H54 (cell line): Measurements from ENCODE around the gene C1orf210.

ENCODE experiments used
- DNase-seq: peaks from one replicate; pipeline ENCODE4 v3.0.0; 2011; ENCODE audit warnings: low spot score, mixed read lengths; ENCODE audit not compliant: insufficient read length
- FAIRE-seq: peaks from 3 replicates; lab custom pipeline; 2011; peaks lifted over from hg19 to GRCh38; lab: Jason Lieb, UNC
- POLR2A ChIP-seq: IDR thresholded peaks from 2 replicates; pipeline ENCODE4 v1.6.1; 2011; ENCODE audit warnings: low read depth, mild to moderate bottlenecking, low read length

C1orf210 gene

GRCh38 chr1:43285269-43285990, at the start of gene C1orf210:
Gene C1orf210, minus strand, starts transcription at chr1:43285581. Its CDS starts 2,311 bp downstream, at chr1:43283270.
- no peak for DNase-seq
- no peak for TF ChIP-seq POLR2A
- FAIRE-seq = no peak

GRCh38 chr1:43334453-43335205, 49.2 kb upstream of the C1orf210 start:
- no peak for DNase-seq
- TF ChIP-seq POLR2A = no peak
- FAIRE-seq = no peak

GRCh38 chr1:43331688-43332087, 46.3 kb upstream of the C1orf210 start:
- FAIRE-seq (no peak), DNase-seq (no peak)
- TF ChIP-seq POLR2A = no peak

GRCh38 chr1:43329995-43330751, 44.8 kb upstream of the C1orf210 start:
- FAIRE-seq (peak; percentile 91), DNase-seq (peak; percentile 90)

GRCh38 chr1:43327549-43328292, 42.3 kb upstream of the C1orf210 start:
- no peak for TF ChIP-seq POLR2A
- no peak for DNase-seq
- no peak for FAIRE-seq

More at GRCh38 chr1:43329995-43330751, 44.8 kb upstream of the C1orf210 start:
- TF ChIP-seq POLR2A = no peak

GRCh38 chr1:43325381-43325780, 40.0 kb upstream of the C1orf210 start:
- no peak for FAIRE-seq
- DNase-seq = no peak

GRCh38 chr1:43324810-43325209, 39.4 kb upstream of the C1orf210 start:
- no peak for TF ChIP-seq POLR2A
- FAIRE-seq (no peak), DNase-seq (no peak)

More at GRCh38 chr1:43325381-43325780, 40.0 kb upstream of the C1orf210 start:
- no peak for TF ChIP-seq POLR2A

GRCh38 chr1:43322506-43322905, 37.1 kb upstream of the C1orf210 start:
- no peak for TF ChIP-seq POLR2A
- DNase-seq (no peak), FAIRE-seq (no peak)

- DNase-seq (no peak), FAIRE-seq (no peak)
- no peak for TF ChIP-seq POLR2A
These were observed 36.0 kb upstream of the C1orf210 start for GRCh38 chr1:43321331-43321891.

- no peak for TF ChIP-seq POLR2A
- FAIRE-seq = no peak
- no peak for DNase-seq
These were observed 34.4 kb upstream of the C1orf210 start for GRCh38 chr1:43319766-43320165.

GRCh38 chr1:43319288-43319687, 33.9 kb upstream of the C1orf210 start:
- no peak for TF ChIP-seq POLR2A
- DNase-seq = no peak
- no peak for FAIRE-seq

- FAIRE-seq (no peak), DNase-seq (no peak)
- TF ChIP-seq POLR2A = no peak
These were observed 33.5 kb upstream of the C1orf210 start for GRCh38 chr1:43318831-43319230.
